Measurements from ENCODE around the gene SMURF1. TPM values are rescaled to one million over a fixed set of nuclear protein-coding genes. Genes with fewer than 3 reads are reported as not detected.
"Not testable (repeated sequence)": the region's sequence is repeated elsewhere in the genome, so short reads cannot be mapped to it uniquely, and the experiment has no call there.

The SMURF1 gene
- total RNA-seq, 1 donor from 2014 or later: 12.1 TPM

DNA sequence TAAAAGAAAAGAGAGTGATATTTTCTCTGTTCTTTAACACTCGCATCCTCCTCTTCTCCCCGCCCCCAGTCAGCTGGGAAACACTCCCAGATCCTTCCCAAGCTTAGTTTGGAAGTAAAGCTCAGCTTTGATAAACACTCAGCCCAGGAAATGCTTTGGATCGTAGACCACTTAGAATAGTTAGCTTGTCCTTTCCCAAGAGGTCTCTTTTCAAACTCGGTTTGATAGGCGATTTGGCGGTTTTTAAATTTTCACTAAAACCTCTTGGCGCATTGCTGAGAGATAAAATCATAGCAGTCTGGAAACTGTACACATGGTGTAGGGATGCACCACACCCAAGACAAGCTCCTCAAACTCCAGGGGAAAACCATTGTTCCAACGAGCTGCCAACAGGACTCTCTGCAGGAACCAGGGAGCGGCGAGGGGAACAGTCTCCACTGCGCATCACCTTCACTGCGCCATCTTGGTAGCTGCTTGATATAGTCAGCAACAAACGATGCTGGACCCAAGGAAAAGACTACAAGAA, 22.3 kb downstream of the SMURF1 start:
- DNase-seq (ENCODE audit: low read depth in 2 of 2): no peak

DNA sequence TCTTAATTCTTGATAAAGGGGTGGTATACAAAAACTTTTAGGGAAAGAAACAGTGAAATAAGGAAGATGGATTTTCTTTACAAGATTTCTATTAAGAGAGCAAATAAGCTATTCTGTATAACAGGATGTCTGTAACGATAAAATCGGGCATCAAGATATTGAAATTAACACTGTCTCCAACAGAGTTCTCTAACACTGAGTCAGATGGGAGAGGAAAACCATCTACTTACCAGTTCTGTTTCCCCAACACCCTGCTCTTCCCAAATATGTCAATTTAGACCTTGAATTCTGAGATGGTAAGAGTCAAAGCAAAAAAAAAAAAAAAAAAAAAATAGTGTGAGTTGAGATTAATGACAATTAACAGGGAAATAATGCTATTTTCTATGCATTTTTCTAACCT, 23.0 kb downstream of the SMURF1 start:
- DNase-seq (ENCODE audit: low read depth in 2 of 2): no peak

DNA sequence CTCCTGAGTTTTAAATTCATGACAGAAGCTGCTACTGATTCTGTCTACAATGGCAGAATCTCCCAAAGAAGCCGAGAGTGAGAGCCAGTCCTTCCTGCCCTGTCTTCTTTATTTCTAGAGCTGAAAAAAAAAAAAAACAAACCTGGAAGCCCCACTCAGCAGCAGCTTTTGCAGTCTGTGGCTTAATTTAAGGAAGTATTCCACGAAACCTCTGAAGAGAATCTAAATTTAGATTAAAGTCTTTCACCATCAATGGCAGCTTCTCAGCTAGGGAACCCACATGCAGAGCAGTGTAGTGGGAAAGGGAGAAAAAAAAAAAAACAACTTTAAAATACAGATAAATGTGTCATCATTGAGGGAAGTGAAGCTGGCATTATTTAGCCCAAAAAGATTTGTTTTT, 23.4 kb downstream of the SMURF1 start:
- no peak for DNase-seq (ENCODE audit: low read depth in 2 of 2)

DNA sequence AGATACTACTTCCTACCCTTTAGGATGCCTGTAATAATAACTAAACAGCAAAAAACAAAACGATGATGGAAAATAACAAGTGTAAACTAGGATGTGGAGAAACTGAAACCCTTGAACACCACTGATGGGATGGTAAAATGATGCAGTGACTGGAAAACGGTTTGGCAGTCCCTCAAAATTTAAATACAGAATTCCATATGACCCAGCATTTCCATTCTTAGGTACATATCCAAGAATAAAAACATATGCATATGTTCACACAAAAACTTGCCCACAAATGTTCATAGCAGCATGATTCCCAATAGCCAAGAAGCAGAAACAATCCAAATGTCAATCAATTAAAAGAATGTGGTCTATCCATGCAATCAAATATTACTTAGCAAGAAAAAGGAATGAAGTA, 25.8 kb downstream of the SMURF1 start:
- DNase-seq (ENCODE audit: low read depth in 2 of 2): no peak

DNA sequence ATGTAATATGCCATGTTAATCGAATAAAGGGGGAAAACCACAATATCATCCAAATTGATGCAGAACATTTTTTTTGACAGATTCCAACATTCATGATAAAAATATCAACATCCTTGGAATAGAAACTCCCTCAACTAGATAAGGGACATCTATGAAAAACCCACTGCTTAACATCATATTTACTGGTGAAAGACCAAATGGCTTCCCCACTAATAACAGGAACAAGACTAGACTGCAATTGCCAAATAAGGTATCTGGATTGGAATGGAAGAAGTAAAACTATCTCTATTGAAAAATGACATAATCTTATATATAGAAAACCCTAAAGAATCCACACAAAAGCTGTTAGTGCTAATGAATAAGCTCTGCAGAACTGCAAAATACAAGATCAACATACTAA, 27.8 kb downstream of the SMURF1 start:
- no peak for DNase-seq (ENCODE audit: low read depth in 2 of 2)

DNA sequence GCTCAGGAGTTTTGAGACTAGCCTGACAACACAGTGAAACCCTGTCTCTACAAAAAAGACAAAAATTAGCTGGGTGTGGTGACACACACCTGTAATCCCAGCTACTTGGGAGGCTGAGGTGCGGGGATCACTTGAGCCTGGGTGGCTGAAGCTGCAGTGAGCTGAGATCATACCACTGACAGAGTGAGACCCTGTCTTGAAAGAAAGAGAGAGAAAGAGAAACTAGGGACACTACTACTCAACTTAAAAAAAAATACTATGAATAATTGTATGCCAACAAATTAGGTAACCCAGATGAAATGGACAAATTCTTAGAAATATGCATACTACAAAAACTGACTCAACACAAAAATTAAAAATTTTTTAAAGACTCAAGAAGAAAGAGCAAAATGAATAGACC, 28.5 kb downstream of the SMURF1 start:
- no peak for DNase-seq (ENCODE audit: low read depth in 2 of 2)

DNA sequence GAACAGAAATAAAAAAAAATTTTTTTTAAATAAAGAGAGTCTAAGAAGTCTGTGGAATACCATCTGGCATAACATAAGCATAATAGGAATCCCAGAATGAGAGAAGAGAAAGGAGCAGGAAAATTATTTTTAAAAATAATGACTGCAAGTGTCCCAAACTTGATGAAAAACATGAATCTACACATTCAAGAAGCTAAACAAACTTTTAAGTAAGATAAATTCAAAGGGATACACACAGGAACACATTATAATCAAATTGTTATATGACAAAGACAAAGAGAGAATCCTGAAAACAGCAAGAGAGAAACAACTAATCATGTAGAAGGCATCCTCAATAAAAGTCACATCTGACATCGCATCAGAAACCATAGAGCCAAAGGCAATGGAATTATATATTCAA, 30.9 kb downstream of the SMURF1 start:
- no peak for DNase-seq (ENCODE audit: low read depth in 2 of 2)

DNA sequence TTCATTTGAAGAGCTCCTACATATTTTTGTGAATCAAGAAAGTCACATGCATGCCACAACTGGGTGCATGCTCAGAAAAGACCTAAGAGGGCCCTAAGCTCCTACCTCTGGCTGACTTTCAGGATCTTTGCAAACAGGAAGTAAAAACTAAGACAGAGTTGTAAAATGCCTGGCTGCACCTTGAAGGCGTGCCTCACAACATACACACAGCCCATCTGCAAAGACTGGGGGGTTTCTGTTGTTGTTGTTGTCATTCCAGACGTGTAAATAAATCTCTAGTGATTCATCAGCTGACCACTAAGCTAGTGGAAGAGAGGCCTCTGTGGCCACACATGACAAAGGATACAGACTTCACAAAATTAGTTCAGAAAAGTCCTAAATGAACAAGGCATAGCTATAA, 31.8 kb downstream of the SMURF1 start:
- DNase-seq (ENCODE audit: low read depth in 2 of 2): no peak

DNA sequence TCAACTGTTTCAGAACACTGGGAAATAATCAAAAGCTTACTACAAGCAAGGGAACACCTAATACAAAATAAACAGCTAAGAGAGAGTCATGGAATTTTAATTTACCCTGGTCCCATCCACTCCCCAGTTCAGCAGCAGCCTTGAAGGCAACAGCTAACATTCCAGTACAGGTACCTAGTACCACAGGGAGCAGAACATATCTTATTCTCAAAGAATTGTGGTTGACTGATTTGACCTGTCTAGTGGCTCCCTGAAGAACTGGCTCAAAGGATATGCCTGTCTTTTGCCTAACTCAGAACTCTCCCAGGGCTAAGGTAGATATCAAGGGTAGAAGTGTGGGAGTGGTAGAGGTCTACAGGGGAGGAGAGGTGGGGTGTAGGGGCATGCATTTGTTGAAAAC, 32.3 kb downstream of the SMURF1 start:
- no peak for DNase-seq (ENCODE audit: low read depth in 2 of 2)

DNA sequence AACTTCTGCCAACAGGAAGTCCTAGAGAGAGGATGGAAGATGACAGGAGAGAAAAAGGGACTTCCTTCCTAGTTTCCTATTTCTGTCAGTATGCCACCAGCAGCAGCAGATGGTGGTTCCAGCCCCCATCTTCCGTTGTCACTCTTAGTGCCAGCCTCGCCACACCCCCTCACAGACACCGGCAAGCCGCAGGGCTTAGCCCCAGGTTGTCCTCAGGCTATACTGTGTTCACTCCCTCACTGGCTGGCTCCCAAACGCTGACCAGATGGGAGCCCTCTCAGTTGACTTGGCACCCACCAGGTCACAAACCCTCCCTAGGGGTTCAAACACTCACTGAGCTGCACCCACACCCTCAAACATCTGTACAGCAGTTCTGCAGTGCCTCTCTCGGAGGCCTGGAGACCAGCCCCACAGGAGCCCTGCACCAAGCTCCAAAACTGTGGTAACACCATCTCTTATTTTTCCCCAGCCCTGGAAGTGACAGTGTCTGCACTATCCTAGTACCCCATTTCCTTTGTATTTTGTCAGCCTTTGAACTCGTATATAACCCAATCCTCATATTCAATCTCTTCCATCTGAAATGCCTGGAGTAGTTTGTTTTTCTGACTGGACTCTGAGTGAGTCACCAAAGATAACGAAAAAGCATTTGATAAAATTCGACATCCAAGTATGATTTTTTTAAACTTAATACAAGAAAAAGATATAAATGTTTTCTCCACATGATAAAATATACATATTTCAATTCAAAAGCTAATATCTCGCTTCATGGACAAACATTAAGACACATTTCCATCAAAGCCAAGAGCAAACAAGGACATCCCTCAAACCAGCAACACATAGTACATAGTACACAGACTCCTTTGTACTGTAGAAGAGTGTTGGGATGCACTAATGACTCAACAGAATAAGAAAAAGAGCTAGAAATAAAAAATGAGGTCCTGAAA, 34.5 kb downstream of the SMURF1 start:
- peak in 1 of 2 donors; percentile 21 for DNase-seq (ENCODE audit: low read depth in 2 of 2)

DNA sequence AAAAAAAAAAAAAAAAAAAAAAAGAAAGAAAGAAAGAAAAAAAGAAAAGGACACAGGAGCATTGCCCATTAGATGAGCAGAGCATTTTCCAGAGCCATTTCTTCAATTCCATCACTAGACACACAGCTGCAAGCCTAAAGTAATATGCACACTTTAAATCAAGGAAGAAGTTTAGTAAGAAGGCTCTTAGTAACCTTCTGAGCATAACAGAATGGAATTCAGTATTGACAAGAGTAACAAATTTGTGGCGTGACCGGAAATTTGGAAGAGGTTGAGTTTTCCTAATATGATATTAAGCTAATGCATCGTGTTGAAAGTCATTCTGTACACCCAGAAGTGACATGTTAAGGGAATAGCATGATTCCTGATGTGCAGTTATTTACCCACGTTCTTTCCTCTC, 35.3 kb downstream of the SMURF1 start:
- no peak for DNase-seq (ENCODE audit: low read depth in 2 of 2)

DNA sequence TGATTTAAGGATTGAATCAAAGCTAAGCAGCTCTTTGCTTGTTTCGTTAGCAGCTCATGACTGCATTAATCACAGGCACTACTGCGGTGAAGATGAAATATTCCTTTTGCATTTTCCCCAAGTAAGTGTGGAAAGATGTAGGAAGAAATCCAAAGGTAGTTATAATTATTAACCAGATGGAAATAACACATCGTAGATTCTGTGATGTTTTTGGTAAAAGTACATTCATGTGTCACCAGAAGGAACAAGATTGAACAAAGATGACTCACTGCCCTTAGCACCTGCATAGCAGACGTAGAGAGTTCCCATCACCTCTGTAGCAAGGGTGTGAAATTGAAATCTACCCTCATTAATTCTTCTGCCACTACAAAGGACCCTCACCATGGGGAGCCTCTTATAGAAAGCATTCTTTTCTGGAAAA, 37.1 kb downstream of the SMURF1 start:
- peak in 1 of 2 donors; percentile 30 for DNase-seq (ENCODE audit: low read depth in 2 of 2)

DNA sequence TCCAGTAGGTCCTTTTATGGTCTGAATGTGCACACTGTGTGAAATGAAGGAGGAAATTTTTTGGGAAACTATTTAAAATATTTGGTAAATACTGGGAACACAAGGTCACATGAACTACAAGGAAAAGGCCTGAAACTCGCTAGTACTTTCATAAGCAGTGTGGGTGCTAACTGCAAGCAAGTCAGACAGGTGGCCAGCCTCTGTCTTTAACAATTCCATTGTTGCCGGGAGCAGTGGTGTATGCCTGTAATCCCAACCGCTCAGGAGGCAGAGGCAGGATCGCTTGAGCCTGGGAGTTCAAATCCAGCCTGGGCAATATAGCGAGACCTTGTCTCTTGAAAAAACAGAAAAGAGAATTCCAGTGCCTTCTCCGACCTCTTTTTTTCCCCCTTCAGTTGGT, 37.5 kb downstream of the SMURF1 start:
- no peak for DNase-seq (ENCODE audit: low read depth in 2 of 2)

DNA sequence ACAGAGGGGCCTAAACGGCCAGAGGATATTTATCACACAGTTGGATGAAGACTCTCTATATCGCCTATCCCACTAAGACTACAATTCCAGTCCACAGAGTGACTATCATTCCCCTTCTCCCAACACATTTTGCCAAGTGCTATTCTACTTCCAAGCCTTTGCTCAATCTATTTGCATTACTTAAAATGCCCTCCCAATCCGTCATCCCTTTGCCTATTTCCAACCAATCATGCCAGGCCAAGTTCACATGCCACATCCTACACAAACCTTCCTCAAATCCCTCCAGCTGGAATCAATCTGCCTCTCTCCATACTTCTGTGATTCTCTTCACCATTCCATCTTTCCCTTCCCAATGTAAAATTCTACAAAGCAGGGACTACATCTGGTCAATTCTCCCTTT, 38.2 kb downstream of the SMURF1 start:
- no peak for DNase-seq (ENCODE audit: low read depth in 2 of 2)

DNA sequence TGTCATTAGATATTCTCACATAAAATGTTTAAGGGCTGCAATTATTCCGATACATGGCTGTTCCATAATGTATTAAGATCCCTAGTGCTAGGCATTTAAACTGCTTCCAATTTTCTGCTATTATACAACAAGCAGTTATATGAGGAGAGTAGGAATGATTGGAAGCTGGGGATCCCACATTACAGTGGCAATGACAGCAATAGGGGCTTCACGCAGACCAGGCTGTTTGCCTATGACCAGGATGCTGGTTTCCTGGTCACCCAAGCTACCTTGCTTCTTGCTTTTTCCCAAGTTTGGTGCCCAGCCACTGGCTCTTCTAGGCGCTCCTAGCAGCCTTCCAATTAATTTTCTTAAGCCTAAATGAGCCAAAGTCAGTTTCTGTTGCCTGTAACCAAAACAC, 39.3 kb downstream of the SMURF1 start:
- DNase-seq (ENCODE audit: low read depth in 2 of 2): no peak

DNA sequence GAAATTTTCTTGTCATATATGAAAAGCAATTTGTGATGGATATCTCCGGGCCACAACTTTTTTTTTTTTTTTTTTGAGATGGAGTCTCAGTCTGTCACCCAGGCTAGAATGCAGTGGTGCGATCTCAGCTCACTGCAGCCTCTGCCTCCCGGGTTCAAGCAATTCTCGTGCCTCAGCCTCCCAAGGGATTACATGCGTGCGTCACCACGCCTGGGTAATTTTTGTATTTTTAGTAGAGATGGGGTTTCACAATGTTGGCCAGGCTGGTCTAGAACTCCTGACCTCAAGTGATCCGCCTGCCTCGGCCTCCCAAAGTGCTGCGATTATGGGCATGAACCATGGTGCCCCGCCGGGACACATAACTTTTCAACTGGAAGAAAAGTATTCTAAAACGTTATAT, 40.1 kb downstream of the SMURF1 start:
- DNase-seq (ENCODE audit: low read depth in 2 of 2): not testable (repeated sequence)

DNA sequence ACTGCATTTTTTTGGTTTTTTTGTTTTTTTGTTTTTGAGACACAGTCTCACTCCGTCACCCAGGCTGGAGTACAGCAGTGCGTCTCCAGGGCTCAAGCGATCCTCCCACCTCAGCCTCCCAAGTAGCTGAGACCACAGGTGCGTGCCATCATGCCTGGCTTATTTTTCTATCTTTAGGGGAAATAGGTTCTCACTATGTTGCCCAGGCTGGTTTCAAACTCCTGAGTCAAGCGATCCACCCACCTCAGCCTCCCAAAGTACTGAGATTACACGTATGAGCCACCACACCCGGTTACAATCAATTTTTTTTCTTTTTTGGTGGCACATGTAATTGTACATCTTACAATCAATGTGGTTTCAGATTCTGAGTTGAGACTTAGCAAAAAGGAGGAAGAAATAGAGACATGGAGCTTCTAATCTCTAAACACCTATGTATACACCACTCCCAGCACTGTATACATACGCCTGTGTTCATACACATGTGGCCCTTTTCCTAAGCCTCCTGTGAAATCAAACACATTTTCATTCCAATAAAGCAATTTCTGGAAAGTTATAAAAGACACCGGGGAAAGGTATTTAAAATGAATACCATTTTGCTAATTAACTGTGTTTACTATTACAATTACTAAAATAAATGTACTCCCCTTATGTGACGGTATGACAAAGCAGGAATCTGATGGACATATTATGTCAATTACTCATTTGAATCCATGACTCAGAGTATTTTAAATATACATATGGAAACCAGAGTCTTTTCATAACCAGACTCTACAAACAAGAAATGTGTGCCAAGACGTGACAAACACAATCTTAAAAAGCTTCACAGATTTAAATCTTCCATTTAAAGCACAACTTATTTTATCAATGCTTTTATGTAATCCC, 40.9 kb downstream of the SMURF1 start:
- peak in 1 of 2 donors; percentile 56 for DNase-seq (ENCODE audit: low read depth in 2 of 2)

DNA sequence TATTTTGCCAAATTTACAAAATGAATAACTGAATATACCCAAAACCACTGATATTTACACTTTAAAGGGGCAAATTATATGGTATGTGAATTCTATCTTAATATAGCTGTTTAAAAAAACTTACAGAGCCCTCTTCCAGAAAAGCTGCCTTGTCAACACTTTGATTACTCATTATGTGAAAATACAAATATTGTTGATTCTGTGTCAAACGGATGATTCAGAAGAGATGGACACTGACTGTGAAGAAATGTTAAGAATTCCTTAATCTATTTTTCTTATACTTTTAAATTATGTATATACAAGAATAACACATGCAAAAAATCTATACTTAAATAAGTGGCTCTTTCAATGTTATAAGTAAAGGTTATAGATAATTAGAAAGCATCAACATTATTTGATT, 41.5 kb downstream of the SMURF1 start:
- DNase-seq (ENCODE audit: low read depth in 2 of 2): no peak

DNA sequence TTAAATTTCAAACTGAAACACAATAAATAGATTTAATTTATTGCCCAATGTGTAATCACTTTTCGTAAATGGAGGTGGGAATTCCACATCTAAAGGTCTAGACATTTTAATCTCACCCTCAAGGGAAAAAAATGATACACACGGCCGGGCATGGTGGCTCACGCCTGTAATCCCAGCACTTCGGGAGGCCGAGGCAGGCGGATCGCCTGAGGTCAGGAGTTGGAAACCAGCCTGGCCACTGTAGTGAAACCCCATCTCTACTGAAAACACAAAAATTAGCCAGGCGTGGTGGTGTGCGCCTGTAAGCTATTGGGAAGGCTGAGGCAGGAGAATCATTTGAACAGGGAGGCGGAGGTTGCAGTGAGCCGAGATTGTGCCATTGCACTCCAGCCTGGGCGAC, 42.4 kb downstream of the SMURF1 start:
- DNase-seq (ENCODE audit: low read depth in 2 of 2): not testable (repeated sequence)

DNA sequence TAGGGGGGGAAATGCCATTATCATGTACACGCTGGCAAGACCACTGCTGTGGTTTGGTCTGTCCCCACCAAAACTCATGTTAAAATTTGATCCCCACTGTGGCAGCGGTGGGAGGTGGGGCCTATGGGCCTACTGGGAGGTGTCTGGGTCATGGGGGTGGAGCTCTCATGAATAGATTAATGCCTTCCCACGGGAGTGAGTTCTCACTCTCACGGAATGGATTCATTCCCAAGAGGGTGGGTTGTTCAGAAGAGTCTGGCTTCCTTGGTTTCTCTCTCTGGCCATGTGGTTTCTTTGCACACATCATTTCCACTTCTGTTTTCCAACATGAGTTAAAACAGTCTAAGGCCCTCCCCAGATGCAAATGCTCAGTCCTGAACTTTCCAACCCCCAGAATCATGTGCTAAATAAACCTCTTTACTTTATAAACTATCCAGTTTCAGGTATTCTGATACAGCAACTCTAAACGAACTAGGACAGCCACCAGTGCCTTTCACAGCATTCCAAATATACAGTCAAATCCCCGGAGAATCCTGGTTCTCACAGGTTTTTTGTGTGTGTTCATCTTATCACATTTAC, 44.3 kb downstream of the SMURF1 start:
- DNase-seq (ENCODE audit: low read depth in 2 of 2): no peak

DNA sequence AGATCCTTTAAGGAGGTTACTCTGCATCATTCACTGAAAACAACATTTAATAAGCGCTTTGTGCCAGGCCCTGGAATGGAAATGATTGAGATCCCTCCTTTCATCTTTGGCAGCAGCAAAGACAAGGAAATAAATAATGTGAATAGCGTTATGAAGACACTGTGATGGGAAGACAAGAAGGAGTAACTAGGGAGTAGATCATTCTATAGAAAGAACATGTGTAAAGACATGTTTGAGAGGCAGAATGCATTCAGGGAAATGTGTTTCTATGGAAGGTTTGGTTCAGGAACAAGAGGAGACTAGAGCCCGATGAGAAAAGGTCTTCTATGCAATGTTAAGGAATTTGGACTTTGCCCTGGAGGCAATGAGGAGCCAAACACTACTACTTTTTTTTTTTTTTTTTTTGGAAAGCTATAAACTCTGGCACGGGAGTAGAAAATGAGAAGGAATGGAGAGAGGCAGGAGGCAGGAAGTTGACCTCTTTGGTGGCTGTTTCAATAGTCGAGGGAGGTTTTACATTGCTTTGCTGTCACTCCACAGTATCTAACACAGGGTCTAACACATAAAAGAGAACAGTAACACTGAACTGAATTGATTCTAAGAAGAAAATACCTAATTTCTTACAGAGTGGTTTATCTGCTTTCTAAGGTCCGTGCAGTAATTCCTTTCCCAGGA, 44.9 kb downstream of the SMURF1 start:
- DNase-seq (ENCODE audit: low read depth in 2 of 2): no peak
